GM21381 (cell line): ENCODE data around the gene TJP1.
"Not testable (repeated sequence)": the region's sequence is repeated elsewhere in the genome, so short reads cannot be mapped to it uniquely, and the experiment has no call there.

Source experiments
- ATAC-seq: cut with Tn5 transposase; IDR thresholded peaks from one replicate; pipeline ENCODE4 v1.9.1; 2021; ENCODE audit warnings: mild to moderate bottlenecking, moderate library complexity; ENCODE audit not compliant: unreplicated experiment

Gene TJP1

DNA sequence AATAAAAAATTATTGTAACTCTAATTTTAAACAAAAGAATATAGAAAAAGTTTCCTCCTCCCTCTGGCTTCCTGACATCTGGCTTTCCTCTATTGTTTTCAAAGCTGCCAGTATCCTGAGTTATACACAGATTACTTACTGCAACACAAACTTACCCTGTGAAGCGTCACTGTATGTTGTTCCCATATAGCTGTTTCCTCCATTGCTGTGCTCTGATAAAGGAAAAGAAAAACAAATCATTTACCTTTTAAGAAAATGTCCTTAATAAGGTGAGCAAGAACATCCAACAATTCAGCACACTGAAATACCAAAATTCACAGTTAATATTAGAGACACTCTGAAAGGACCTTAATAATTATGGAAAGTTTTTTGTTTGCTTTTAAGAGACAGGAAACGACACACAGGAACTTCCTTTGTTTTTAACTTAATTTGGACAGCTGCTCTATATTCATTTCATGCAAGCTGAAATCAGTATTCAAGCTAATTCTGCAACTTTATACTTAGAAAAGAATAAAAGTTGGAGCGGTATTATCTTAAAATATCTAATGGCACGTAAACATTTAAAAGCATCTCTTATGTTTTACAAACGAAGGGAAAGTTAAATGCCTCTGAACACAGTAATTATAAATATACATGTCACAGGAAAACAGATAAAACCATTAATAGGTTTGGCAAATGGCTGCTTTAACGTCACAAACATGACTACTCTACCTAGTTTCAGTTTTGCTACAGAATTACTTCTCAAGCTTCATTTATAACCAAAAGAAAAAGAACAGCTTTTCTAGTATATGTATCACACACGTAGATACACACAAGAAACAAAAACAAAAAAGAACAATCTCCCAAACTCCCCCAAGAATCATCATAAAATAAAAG, 21.5 kb downstream of the TJP1 start:
- no peak for ATAC-seq

DNA sequence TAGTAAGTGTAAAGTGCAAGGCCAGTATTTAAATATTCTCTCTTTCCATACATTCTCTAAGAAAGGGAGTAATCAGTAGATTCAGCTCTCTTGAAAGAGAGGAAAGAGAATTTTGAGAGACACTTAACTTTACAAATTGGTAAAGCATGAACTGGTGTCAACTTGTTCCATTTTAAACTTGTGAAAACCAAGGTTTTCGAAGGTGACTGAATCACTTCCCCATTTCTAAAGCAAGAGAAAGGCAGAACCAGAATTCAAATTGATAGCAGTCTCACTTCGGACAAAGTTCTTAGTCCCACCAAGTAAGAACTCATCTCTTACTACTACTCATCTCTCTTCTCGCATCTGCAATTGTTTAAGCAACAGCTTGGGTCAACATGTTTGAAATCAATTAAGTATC, 22.4 kb downstream of the TJP1 start:
- ATAC-seq: no peak

DNA sequence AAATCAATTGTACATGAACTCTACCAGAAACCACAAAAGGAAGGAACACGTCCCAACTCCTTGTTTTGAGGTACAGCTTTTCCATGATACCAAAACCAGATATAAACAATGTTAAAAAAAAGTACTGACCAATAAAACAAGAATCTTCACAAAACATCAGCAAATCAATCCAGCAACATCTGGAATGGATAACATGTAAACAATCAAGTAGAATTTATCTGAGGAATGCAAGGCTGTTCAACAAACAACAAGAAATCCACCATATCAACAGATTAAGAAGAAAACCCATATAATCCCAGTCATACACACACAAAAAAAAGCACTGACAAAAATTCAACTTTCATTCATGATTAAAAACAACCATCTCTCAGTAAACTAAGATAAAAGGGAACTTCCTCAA, 26.7 kb downstream of the TJP1 start:
- no peak for ATAC-seq

DNA sequence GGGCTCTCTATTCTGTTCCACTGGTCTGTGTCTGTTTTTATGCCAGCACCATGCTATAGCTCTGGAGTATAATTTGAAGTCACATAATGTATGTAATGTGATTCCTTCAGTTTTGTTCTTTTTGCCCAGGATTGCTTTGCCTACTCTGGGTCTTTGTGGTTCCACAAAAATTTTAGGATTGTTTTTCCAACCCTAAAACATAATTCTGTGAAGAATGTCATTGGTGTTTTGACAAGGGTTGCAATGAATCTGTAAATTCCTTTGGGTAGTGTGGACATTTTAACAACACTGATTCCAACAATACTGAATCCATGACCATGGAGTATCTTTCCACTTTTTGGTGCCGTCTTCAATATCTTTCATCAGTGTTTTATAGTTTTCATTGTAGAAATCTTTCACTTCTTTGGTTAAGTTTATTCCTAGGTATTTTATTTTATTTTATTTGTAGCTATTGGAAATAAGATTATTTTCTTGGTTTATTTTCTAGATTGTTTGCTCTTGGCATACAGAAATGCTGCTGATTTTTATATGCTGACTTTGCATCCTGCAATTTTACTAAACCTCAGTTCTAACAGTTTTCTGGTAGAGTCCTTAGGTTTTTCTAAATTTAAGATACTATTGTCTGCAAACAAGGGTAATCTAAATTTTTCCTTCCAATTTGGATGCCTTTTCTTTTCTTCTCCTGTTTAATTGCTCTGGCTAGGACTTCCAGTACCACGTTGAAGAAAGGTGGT, 29.7 kb downstream of the TJP1 start:
- ATAC-seq: no peak

DNA sequence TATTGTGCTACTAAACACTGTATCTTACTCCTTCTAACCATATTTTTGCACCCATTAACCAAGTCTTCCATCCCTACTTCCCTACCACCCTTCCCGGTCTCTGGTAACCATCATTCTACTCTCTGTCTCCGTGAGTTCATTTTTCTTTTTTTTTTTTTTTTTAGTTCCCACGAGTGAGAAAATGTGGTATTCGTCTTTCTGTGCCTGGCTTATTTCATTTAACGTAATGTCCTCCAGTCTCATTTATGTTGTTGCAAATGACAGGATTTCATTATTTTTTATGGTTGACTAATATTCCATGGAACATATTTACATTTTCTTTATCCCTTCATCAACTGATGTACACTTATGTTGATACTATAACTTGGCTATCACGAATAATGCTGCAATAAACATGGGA, 31.7 kb downstream of the TJP1 start:
- ATAC-seq: no peak

DNA sequence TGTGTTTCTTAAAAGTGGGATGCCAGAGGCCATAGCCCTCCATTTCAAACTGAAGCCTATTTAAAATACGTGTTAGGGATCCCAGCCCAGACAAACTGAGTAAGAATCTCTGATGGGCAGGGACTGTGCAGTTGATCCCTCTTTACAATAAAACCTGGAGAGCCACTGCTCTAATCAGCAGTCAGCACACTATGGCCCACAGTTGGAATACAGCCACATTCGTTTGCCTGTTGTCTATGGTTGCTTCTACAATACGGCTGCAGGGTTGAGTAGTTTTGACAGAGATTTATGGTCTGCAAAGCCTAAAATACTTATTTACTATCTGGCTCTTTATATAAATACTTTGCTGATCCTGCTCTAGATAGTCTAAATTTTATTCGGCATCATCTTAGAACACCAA, 32.4 kb downstream of the TJP1 start:
- ATAC-seq: no peak

DNA sequence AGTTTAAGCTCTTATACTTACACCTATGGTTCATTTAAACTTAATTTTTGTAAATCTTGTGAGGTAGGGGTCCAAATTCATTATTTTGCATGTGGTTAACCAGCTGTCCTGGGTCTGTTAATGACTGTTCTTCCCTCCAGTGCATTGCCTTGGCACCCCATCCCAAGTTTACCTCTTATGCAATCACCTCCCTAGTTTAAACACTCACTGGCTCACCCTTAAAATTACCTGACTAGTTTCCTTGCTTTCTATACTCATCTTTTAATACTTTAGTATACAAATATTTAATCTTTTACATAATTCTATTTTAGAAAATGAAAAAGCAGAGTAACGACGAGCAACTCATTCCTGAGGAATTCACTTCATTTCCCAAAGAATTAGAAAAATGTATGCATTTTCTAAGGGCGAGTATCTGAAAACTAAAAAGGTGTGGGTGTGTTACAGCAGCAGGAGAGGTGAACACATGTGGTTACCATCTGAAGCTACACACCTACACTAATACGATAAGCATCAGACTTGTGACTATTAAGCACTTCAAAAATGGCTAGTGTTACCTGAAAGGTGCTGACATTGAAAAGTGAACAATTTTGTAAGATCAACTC, 33.7 kb downstream of the TJP1 start:
- no peak for ATAC-seq

DNA sequence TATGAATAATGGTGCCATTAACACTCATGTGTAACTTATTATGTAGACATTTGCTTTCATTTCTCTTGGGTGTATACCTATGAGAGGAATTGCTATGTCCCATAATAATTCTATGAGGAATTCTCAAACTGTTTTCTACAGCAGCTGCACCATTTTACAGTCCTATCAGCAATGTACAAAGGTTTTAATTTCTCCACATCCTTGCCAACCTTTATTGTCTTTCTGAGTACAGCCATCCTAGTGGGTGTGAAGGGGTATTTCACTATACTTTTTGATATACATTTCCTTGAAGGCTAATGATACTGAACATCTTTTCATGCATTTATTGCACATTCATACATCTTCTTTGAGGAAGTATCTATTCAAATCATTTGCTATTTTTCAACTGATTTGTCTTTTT, 34.5 kb downstream of the TJP1 start:
- no peak for ATAC-seq

DNA sequence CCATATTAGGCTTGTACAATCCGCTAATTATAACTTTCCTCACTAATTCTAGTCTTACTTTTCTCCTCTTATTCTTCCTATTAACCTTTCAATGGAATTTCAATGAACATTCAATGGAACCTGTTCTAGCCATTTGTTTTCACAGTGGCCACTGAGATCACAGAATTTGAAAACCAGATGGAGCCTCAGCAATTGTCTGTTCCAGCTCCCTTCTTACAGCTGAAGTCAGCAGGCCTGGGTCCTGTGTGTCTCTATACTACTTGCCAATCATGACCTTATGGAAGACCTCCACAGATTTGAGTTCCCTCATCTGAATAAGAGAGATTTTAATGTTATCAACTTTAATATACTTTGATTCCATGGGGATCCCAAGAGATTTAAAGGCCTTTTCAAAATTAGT, 36.6 kb downstream of the TJP1 start:
- ATAC-seq: no peak

DNA sequence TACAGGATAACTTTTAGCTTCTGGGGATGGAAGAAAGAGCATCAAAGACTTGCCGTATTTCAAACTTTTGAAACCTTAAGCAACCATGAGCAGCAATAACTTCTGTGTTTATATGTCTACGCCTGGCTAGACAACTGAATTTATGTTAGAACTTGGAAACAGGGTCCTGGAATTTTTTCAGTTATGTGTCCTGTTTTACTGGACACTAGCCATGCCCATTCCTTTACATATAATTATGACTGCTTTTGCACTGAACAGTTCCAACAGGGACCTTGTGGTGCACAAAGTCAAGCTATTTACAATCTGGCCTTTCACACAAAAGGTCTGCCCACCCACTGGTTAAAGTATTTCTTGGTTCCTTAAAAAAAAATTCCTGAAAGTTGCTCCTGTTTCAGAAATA, 37.1 kb downstream of the TJP1 start:
- ATAC-seq: no peak

DNA sequence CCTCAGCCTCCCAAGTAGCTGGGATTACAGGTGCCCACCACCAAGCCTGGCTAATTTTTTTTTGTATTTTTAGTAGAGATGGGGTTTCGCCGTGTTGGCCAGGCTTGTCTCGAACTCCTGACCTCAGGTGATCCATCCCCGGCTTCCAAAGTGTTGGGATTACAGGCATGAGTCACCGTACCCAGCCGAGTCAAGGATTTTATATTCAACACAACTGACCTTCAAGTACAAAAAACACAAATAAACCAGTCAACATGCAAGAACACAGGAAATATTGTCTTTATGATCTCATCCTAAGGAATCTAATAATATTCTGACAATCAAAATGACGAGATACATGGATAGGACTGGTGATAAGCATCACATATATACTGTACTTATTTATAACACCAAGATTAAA, 37.9 kb downstream of the TJP1 start:
- no peak for ATAC-seq

DNA sequence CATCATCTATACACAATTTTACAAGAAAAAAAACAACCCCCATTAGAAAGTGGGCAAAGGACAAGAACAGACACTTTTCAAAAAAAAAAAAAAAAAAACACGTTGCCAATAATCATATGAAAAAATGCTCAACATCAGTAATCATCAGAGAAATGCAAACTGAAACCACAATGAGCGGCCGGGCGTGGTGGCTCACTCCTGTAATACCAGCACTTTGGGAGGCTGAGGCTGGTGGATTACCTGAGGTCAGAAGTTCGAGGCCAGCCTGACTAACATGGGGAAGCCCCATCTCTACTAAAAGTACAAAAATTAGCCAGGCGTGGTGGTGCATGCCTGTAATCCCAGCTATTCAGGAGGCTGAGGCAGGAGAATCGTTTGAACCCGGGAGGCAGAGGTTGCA, 39.5 kb downstream of the TJP1 start:
- not testable (repeated sequence) for ATAC-seq

DNA sequence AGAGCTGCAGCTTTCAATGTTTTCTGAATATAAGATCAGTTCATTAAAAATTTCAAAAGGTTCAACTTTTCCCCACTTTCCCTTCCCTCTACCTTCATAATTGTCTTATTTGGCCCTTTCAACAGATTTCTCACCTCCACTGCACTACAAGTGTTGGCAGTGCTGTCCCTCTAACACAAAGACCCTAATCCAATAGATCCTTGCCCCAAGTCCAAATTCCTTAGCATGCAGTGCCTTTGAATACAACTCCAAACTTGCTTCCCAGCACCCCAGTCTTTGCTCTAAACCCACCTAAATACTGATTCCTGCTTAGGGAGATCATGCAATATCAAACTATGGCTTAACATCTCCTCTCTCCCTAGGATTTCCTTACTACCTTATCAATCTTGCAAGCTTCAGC, 43.9 kb downstream of the TJP1 start:
- no peak for ATAC-seq

DNA sequence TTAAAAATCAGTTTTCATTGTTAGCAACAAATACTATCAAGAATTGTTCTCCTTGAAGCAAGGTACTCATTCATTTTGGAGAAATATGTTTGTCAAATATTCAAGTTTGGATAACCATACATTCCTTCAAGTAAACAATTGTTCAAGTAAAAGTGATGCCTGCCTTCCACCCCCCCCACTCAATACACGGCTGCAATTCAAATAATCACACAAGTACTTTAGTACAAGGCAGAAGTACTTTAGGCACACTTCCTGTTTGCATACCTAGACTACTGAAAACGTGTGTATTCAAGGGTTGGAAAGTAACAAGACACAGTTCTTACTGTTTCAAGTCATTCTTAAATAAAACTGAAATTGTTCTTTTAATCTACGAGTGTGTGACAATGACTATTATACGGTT, 45.4 kb downstream of the TJP1 start:
- ATAC-seq: no peak

DNA sequence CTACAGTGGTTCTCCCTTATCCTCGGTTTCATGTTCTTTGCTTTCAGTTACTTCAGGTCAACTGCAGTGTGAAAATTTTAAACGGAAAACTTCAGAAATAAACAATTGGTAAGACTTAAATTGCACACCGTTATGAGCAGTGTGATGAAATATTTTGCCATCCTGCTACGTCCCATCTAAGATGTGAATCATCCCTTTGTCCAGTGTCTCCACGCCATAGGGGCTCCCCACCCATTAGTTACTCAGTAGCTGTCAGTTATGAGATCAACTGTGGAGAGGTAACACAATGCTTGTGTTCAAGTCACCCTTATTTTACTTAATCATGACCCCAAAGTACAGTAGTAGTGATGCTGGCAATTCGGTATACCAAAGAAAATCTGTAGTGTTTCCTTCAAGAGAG, 47.4 kb downstream of the TJP1 start:
- ATAC-seq: no peak

DNA sequence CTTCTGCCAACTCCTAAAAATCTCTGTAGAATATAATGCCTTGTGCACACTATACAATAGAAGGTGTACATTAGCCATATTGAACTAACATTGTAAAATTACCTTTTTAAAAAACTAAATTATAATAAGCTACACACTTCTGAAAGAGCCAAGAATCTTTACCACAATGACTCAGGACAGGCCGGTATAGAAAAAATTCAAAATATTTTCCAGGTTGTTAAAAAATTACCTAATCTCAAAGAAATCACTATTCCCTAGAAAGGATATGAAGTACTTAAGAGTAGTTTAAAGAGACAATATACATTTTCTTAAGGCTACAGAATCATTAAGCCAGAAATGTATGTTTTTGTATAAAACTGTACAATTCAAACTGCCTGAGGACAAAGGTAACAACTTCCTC, 48.5 kb downstream of the TJP1 start:
- ATAC-seq: no peak

DNA sequence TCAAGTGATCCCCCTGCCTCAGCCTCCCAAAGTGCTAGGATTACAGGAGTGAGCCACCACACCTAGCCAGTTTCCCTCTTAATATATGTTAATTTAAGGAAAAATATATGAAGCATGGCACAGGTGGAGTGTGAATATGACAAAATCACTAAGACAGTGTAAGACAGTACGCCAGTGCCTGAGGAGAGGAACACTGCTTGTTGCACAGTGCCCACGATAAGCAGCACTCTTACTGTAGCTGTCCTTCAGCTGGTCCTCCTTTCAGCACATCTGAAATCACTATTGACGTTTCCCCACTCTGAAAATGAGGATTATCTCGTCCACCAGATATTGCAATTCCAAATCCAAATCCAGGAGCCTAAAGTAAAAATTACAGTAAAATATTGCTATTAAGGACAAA, 49.3 kb downstream of the TJP1 start:
- no peak for ATAC-seq

DNA sequence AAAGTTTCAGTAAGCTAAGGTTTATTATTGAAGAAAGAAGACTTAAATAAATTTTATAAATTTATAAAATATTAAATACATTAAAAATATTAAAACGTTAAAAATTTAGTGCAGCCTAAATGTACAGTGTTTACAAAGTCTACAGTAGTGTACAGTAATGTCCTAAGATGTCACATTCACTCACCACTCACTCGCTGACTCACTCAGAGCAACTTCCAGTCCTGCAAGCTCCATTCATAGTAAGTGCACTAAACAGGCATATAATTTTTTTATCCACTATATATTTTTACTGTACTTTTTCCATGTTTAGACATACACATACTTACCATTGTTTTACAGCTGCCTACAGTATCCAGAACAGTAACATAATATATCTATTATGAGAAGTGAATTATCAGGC, 51.5 kb downstream of the TJP1 start:
- no peak for ATAC-seq

DNA sequence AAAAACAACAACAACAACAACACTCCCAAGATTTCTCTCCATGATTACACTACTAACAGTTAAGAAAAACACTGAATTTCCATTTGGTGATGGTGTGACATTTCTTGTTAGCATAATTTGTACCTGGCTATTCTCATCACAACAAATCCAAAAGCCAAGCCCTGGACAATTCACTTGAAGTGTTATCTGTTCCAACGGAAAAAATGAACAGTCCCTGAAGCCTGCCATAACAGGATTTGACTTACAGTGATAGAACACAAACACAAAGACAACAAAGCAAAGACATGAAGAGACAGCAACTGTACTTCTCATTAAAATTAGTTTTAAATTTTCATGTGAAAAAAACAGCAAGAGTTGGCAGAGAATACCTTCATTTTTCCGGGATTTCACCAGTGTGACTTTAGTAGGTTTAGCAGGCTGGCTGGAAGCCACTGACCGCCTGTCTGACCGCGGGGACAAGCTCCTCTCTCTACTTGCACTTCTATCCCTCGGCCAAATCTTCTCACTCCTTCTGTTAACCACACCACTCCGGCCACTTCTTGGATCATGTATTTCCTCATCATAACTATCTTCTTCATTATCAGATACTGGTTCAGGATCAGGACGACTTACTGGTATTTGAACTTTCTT, 56.3 kb downstream of the TJP1 start:
- no peak for ATAC-seq

DNA sequence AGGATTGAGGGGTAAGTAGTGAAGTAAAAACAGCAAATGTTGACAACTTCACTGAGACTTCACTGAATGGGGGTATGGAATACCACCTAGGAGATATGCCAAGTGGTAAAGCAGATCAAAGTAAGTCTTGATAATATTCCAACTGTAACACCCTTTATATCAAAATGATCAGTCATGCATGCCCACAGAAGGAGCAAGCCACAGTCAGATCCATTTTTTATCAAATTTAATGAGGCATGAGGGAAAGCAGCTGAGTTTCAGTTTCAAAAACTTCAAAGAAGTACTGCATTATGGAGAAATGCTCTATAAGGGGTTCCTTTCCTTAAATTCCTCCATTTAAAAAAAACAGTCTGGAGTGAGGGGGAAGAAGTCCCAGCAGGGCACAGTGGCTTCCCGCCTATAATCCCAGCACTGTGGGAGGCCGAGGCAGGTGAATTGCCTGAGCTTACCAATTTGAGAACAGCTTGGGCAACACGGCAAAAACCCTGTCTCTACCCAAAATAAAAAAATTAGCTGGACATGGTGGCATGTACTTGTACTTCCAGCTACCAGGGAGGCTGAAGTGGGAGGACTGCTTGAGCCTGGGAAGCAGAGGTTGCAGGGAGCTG, 56.9 kb downstream of the TJP1 start:
- no peak for ATAC-seq

DNA sequence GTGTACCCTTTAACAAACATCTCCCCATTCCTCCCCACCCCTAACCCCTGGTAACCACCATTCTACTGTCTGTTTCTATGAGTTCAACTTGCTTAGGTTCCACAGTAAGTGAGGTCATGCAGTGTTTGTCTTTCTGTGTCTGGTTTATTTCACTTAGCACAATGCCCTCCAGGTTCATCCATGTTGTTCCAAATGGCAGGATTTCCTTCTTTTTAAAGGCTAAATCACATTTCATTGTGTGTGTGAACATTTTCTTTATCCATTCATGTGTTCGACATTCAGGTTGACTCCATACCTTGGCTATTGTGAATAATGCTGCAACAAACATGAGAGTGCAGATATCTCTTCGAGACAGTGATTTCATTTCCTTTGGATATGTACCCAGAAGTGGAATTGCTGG, 62.7 kb downstream of the TJP1 start:
- ATAC-seq: no peak
